KMS-11 (cell line): ENCODE measurements around the gene MXI1.

ENCODE experiments used
- H2AFZ ChIP-seq: fragments of 200-600 bp; sonication (generic); 2 replicates; pipeline ENCODE4 v1.6.1; 2016; ENCODE audit warnings: antibody characterized with exemption, mixed run types, low read depth
- H3K27ac ChIP-seq: fragments of 200-600 bp; sonication (generic); 2 replicates; pipeline ENCODE4 v1.6.1; 2016; ENCODE audit warnings: mild to moderate bottlenecking, mixed run types
- H3K27me3 ChIP-seq: fragments of 200-600 bp; sonication (generic); 2 replicates; pipeline ENCODE4 v1.6.1; 2017; ENCODE audit warnings: mild to moderate bottlenecking, low read depth, mixed run types, moderate library complexity; ENCODE audit not compliant: insufficient read depth
- H3K36me3 ChIP-seq: fragments of 200-600 bp; sonication (generic); 2 replicates; pipeline ENCODE4 v1.6.1; 2017; ENCODE audit warnings: mild to moderate bottlenecking, mixed run types; ENCODE audit not compliant: insufficient read depth
- H3K4me1 ChIP-seq: fragments of 200-600 bp; sonication (generic); 2 replicates; pipeline ENCODE4 v1.6.1; 2016; ENCODE audit warnings: mild to moderate bottlenecking, low read depth, mixed run types; ENCODE audit not compliant: poor library complexity, severe bottlenecking
- H3K4me2 ChIP-seq: fragments of 200-600 bp; sonication (generic); 2 replicates; pipeline ENCODE4 v1.7.0; 2016; ENCODE audit warnings: mild to moderate bottlenecking, mixed run types
- H3K4me3 ChIP-seq: fragments of 200-600 bp; sonication (generic); IDR thresholded peaks from 2 replicates; pipeline ENCODE4 v1.6.1; 2017; ENCODE audit warnings: low read depth, low read length, mixed read lengths; ENCODE audit not compliant: insufficient read depth
- H3K79me2 ChIP-seq: fragments of 200-600 bp; sonication (generic); 2 replicates; pipeline ENCODE4 v1.6.1; 2016; ENCODE audit warnings: low read depth, mixed run types; ENCODE audit not compliant: insufficient read depth
- H3K9ac ChIP-seq: fragments of 200-600 bp; sonication (generic); 2 replicates; pipeline ENCODE4 v1.6.1; 2016; ENCODE audit warnings: mild to moderate bottlenecking, mixed run types
- H4K20me1 ChIP-seq: fragments of 200-600 bp; sonication (generic); 2 replicates; pipeline ENCODE4 v1.6.1; 2016; ENCODE audit warnings: mild to moderate bottlenecking, mixed run types; ENCODE audit not compliant: insufficient read depth
- CTCF ChIP-seq: fragments of 200-600 bp; sonication (generic); conservative IDR thresholded peaks from 2 replicates; pipeline ENCODE4 v1.6.1; 2017; ENCODE audit warnings: low read depth, mild to moderate bottlenecking, antibody characterized with exemption, low read length, moderate library complexity, mixed read lengths

MXI1 gene

GRCh38 chr10:110219884-110220283 is 12.5 kb downstream of the MXI1 start:
- H3K4me1 ChIP-seq = peaks cover 87% of the 10 kb centered on the region
- H2AFZ ChIP-seq = no peak overlapping the region
- H3K27me3 ChIP-seq = no peaks in the 10 kb centered on the region
- no peak overlapping the region; the same call in 1 of the 2 replicates for H3K27ac ChIP-seq
- no peaks in the 10 kb centered on the region for H3K36me3 ChIP-seq
- TF ChIP-seq CTCF = no peak
- peaks cover 76% of the 10 kb centered on the region for H3K79me2 ChIP-seq
- no peak overlapping the region; the same call in 1 of the 2 replicates for H3K4me2 ChIP-seq
- H3K9ac ChIP-seq = no peak overlapping the region
- H3K4me3 ChIP-seq = no peak overlapping the region
- no peaks in the 10 kb centered on the region for H4K20me1 ChIP-seq

DNA sequence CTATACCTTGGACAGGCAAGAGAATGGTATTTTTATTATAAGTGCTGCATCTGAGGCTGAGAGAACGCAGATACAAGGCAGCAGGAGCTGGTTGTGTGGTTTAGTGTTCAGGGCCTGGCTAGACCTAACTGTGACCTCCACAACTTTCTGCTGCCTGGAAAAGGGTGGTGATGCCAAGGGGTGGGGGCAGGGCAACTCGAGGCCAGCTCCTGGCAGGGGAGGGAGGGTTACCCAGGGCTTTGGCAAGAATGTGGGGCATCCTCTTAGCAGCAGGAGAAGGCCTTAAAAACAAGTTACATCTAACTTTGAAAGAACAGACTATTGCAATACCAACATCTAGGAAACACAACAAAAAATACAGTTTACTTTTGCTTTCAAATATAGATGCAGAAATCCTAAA is 13.0 kb downstream of the MXI1 start:
- no peaks in the 10 kb centered on the region for H3K36me3 ChIP-seq
- no peak for TF ChIP-seq CTCF
- H4K20me1 ChIP-seq = no peaks in the 10 kb centered on the region
- no peak overlapping the region for H3K9ac ChIP-seq
- H3K27me3 ChIP-seq = no peaks in the 10 kb centered on the region
- no peak overlapping the region for H2AFZ ChIP-seq
- no peak overlapping the region; the same call in 1 of the 2 replicates for H3K4me2 ChIP-seq
- peaks cover 73% of the 10 kb centered on the region for H3K79me2 ChIP-seq
- peaks cover 87% of the 10 kb centered on the region for H3K4me1 ChIP-seq
- H3K4me3 ChIP-seq = no peak overlapping the region
- peak overlapping the region; percentile 56; the same call in 1 of the 2 replicates for H3K27ac ChIP-seq

DNA sequence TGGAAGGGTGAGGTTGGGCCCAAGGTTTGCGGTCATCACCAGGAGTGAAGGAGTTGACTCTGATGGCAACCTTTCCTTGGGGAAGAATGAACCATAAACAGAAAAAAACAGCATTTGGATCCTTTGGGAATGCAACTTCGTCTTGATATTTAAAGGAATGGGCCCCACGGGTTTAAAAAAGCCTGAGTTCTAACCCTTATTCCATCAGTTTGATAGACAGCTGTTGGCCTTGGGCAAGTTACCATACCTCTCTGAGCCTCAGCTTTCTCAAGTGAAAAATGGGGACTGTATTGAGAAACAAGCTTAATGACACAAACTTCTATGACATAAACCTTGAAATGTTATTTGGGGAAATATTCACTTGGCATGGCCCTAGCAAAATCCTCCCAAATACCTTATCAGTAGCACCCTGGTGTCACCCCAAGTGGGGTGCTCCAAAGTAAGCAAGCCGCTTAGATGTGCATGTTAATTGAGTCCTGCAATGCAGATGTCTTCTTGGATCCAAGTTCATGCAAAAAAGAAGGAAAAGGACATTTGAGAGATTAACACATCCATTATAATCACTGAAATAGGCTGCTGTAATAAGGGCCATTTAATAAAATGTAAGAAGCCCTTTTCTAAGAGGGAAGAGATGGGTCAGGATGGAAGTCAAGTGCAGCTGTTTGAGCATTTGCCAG is 13.8 kb downstream of the MXI1 start:
- TF ChIP-seq CTCF = no peak
- peaks cover 65% of the 10 kb centered on the region for H3K79me2 ChIP-seq
- peak overlapping the region; percentile 75 for H3K4me2 ChIP-seq
- no peak overlapping the region for H3K4me3 ChIP-seq
- peak overlapping the region; percentile 39; the same call in 1 of the 2 replicates for H3K9ac ChIP-seq
- H3K4me1 ChIP-seq = peaks cover 81% of the 10 kb centered on the region
- peak overlapping the region; percentile 56 for H3K27ac ChIP-seq
- H4K20me1 ChIP-seq = no peaks in the 10 kb centered on the region
- no peak overlapping the region for H2AFZ ChIP-seq
- no peaks in the 10 kb centered on the region for H3K36me3 ChIP-seq
- no peaks in the 10 kb centered on the region for H3K27me3 ChIP-seq

GRCh38 chr10:110221721-110222261 is 14.4 kb downstream of the MXI1 start:
- Histone ChIP-seq H3K9ac (peak overlapping the region; percentile 39; the same call in 1 of the 2 replicates), H3K4me2 (peak overlapping the region; percentile 75), H3K36me3 (no peaks in the 10 kb centered on the region), H4K20me1 (no peaks in the 10 kb centered on the region), H3K79me2 (peaks cover 59% of the 10 kb centered on the region), H2AFZ (no peak overlapping the region), H3K27me3 (no peaks in the 10 kb centered on the region), H3K27ac (peak overlapping the region; percentile 56), H3K4me3 (no peak overlapping the region), H3K4me1 (peaks cover 75% of the 10 kb centered on the region)
- no peak for TF ChIP-seq CTCF
